Stimulated activated CD8-positive, alpha-beta memory T cell treated with anti-CD3 and anti-CD28 coated beads, Interleukin-12 subunit alpha, Interleukin-12 subunit beta, amount 100 ng/mL, for 4 hours (primary cell): ENCODE results near the gene IGF2BP3.

Experiments
- DNase-seq: peaks from one replicate; pipeline ENCODE4 v3.0.0-alpha.2; 2020; ENCODE audit warnings: low read depth

Gene IGF2BP3

DNA sequence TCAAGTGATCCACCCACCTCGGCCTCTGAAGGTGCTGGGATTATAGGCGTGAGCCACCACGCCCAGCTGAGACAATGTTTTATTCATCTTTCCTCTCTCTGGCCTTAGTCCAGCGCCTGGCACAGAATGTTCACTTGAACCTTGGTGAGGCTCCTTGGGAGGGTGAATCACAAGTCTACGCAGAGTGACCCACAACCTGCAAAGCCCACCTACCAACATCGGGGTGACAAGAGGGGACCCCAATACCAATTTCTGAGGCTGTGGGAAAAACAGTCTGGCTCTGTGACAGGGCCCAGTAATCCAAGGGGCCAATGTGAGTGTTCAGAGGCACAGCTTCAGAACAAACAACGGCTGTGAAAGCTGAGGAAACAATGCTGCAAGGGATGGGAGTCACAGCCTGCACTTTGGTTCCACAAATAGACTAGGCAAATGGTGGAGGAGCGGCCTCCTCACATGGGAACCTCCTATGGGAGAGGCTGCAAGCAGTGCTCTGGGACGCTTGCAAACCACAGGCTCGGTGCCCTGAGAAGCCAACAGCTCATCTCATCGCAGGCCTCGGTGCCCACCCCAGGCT, 176.7 kb downstream of the IGF2BP3 start:
- no peak for DNase-seq

DNA sequence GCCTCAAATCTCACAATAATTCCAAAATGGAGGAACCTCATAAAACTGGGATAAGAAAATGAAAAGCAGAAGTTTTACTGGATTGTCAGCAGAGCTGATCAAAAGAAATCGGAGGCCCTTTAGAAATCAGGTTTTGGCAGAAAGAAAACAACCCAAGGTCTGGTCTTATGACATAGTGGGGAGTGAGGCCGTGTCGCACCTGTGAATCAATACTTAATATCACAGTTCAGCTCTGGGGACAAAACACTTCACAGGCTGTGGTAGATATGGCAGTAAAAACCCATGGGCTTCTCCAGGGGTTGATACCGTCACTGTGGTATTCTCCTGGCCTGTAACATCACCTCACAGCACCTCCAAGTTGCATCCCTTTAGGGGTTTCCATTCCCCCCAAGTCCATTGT, 177.7 kb downstream of the IGF2BP3 start:
- no peak for DNase-seq

DNA sequence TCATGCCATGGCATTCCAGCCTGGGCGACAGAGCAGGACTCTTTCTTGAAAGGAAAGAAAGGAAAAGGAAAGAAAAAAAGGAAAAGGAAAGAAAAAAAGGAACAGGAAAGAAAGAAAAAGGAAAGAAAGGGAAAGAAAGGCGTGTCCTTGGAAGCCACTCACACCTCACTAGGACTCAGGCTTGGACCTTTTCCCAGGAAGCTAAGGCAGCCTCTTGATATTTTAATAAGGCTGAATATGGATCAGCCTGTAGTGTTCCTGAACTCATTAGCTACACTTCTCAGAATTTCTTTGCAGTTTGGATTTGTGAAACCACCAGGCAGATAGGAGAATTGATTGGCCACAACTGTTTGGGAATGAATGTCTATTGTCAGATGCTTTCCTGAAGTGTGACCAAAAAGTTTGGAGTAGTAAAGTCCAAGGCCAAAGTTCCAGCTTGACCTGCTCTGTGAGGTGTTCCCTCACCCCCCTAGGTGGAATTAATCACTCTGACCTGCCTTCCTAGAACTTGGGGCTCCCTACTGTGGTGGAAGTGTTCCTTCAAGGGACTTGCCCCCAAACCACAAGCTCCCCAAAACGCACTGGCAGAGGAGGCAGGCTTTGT, 178.2 kb downstream of the IGF2BP3 start:
- DNase-seq = no peak

DNA sequence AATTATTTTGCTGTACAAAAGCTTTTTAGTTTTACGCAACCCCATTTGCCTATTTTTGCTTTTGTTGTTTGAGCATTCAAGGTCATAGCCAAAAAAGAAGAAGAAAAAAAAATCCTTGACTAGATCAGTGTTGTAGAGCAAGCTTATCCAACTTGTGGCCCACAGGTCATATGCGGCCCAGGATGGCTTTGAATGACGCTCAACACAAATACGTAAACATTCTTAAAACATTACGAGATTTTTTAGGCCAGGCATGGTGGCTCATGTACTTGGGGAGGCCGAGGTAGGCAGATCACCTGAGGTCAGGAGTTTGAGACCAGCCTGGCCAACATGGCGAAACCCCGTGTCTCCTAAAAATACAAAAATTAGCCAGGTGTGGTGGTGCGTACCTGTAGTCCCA, 179.3 kb downstream of the IGF2BP3 start:
- no peak for DNase-seq

DNA sequence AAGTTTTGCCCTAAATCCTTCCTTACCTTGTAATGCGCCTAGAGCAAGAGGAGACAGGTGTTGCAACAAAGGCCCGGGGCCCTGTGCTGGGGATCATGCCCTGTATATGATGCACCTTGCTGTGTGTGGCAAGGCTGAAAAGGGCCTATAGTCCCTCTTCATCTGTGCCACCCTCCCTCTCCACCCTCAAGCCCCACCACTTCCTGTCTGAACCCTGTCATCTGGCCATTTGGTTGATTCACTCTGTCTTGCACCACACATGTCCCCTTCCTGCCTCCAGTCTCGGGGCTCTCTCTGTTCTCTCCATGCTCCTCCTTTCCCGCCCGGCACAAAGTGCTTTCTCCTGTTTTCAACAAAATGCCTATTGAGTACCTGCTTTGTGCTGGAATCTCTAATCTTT, 182.7 kb downstream of the IGF2BP3 start:
- DNase-seq = no peak

DNA sequence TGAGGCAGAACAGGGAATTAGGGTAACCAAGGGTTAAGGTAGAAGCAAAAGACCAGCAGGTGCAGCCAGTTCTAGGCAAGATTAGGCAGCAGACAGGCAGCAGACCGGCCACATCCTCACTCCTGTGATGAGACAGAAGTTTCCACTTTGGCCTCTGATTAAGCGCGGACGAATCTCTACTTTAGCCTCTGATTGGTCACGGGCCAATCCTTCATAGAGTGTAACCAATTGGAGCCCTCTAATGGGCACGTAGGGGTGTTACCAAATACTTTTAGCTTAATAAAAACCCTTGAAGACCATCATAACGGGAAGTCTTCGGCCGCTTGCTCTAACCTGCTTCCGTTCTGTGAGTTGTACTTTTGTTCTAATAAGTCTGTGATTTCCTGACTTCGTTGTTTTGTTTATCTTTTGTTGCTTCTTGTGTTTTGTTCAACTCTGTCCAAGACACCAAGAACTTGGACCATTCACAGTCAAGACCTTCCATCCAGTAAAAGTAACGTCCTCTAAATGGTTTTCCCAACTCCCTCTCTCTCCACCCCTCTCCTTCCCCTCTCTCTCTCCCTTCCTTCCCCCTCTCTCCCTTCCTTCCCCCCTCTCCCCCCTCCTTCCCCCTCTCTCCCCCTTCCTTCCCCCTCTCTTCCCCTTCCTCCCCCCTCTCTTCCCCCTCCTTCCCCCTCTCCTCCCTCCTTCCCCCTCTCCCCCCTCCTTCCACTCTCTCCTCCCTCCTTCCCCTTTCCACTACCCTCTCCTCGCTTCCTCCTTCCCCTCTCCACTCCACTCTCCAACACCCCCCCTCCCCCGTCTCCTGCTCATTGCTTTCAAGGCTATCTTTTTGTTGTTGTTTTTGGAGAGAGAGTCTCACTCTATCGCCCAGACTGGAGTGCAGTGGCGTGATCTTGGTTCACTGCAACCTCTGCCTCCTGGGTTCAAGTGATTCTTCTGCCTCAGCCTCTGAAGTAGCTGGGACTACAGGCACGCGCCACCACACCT, 184.3 kb downstream of the IGF2BP3 start:
- no peak for DNase-seq

DNA sequence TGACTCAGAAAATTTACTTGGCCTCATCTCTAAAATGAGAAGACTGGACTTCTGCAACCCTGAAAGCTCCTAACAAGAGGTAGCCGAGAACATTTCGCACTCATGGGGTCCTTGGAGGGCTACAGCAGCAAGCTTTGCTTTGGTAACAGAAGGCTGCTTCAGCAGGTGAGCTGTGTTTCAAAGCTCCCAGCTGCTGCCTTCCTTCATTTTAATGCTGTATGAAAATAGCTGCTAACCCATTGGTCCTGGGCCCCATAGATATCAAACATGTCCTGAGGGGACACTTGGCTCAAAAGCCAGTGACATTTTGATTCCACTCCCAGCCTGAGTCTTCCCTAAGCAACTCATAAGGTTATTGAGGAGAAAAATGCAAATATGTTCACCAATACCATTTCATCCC, 185.4 kb downstream of the IGF2BP3 start:
- DNase-seq = no peak

DNA sequence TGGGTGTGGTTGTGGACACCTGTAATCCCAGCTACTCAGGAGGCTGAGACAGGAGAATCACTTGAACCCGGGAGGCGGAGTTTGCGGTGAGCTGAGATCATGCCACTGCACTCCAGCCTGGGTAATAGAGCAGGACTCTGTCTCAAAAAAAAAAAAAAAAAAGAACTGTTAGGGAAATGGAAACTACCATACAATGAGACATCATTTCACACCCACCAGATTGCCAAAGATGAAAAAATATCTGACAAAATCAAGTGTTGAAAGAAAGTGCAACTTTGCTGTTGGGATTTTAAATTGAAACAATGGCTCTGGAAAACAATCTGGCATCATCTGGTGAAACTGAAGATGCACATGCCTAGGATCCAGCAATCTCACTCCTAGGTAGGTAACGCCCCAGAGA, 187.2 kb downstream of the IGF2BP3 start:
- no peak for DNase-seq

DNA sequence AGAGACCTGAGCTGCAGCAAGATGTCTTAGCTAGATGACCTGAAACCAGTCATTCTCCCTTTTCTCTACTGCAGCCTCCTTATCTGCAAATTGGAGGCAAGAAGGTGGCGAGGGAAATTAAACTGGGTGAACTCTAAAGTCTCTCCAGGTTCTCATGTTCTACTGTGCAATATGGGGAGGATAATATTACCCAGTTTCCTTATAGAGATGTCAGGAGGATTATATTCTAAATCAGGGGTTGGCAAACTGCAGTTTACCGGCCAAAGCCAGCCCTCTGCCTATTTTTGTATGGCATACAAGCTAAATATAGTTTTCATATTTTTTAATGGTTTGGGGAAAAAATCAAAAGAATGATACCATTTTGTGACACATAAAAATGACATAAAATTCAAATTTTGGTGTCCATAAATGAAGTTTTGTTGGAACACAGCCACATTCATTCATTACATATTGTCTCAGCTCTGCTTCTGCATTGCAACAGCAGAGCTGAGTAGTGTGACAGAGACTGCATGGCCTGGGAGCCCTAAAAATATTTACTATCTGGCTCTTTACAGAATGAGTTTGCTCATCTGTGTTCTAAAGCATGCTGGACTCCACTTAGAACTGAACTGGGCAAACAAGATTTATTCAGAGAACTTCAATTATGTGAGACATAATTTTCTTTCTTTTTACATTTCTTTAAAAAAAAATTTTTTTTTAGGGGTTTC, 190.3 kb downstream of the IGF2BP3 start:
- DNase-seq = no peak

DNA sequence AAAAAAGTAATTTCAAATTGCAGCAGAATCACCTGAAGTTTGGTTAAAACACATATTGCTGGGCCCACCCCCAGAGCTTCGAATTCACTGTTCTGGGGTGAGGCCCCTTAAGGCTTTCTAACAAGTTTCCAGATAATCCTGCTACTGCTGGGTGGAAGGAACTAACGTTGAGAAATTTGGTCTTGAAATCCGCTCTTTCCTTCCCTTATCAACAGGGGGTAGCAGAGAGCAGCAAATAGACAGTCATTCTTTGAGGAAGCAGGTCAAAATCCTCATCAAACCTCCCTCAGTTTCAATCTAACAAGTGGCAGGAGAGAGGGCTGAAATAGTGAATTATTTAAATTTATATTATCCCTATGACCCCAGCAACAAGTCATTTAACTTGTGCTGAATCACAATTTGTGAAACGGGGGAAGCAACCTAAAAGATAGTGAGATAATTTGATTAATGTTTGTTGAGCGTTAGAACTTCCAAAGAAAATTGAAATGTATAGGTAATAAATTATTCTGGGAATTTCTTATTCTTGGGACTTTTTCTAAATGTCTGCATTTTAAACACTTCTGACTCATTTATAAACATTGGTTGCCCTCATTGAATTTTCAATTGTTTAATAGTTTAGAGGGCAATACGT, 192.8 kb downstream of the IGF2BP3 start:
- no peak for DNase-seq

DNA sequence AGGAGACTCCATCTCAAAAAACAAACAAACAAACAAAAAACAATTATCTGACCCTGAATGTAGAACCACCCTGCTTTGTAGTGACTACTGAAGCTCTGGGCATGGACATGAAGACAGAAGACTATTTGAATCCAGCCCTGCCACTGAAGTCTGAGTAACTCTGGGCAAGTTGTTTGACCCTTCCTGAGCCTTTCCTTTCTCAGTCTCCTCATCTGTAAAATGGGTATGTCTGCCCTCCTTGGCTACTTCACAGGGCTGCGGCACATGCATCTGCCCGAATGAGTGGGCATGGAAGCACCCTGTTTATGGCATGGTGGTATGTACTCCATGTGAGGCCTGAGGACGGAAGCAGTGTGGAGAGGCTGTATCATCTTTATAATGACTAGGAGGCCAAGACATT, 193.3 kb downstream of the IGF2BP3 start:
- no peak for DNase-seq

DNA sequence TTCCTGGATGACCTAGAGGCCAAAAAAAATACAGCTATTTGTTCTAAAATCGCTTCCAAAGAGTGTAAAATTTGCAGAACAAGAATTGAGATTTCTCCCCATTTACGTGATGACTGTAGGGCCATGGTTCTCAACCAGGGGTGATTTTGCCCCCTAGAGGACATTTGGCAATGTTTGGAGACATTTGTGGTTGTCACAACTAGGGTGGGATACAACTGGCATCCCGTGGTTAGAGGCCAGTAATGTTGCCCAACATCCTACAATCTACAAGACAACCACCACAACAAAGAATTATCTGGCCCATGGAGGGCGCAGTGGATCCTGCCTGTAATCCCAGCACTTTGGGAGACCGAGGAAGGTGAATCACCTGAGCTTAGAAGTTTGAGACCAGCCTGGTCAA, 193.9 kb downstream of the IGF2BP3 start:
- no peak for DNase-seq

DNA sequence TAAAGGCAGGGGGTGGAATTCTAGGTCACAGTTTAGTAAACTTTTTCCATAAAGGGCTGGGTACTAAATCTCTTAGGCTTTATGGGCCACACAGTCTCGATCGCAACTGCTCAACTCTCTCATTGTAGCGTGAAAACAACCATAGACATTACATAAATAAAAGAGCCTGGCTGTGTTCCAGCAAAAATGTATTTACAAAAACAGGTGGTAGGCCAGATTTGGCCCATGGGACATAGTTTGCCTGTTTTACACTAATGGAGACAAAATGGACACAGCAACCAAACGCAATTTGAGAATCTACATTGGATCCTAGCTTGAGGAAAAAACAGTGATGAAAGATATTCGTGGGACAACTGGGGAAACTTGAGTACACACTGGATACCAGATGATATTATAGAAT, 194.4 kb downstream of the IGF2BP3 start:
- no peak for DNase-seq

DNA sequence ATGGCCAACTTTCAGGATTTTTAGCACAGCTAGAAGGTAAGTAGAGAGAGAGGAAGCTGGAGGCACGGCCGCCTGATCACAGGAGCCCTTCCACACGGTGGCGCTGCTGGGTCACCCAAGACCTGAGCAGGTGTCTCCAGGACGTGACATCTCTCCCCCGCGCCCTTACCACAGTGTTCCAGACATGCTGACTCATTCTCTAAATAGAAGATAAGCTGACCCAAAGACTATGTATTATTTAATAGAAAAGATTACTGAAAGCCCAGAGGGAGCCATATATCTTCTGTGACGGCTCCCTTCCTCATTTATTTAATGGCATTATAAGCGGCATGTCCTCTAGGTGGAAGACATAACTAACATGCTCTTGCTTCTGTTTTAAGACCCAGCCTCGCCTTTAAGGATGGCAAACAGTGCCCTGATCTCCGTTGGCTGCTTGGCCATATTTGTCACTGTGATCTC, 197.1 kb downstream of the IGF2BP3 start:
- peak; percentile 76 for DNase-seq

DNA sequence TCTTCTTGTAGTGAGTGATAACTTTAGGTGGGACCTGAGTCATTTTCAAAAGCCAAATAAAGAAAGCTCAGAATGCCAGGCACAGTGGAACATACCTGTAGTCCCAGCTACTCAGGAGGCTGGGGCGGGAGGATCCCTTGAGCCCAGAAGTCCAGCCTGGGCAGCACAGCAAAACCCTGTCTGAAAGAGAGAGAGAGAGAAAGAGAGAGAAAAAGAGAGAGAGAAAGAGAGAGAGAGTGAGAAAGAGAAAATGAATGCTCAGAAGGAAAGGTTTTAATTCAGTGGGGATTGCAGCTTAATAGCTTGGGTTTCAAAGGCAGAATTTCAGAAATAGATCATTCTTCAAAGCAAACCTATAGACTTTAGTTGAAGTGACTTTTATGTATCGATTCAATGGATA, 198.0 kb downstream of the IGF2BP3 start:
- DNase-seq = no peak

DNA sequence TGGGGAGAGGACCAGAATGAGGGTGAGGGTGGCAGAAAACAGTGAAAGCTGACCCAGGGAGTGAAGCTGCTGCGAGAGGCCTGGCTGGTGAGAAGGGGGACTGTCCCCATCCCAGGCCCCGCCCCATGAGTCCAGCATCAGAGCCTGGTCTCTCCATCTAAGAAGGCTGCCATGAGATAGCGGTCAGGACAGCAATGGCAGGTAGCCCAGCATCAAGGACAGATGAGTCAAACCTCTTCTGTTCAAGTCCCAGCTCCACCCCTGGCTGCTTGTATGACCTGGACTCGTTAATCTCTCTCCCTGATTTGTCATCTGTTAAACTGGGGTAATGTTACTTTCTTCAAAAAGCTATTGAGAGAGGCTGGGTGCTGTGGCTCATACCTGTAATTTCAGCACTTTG, 201.5 kb downstream of the IGF2BP3 start:
- no peak for DNase-seq

DNA sequence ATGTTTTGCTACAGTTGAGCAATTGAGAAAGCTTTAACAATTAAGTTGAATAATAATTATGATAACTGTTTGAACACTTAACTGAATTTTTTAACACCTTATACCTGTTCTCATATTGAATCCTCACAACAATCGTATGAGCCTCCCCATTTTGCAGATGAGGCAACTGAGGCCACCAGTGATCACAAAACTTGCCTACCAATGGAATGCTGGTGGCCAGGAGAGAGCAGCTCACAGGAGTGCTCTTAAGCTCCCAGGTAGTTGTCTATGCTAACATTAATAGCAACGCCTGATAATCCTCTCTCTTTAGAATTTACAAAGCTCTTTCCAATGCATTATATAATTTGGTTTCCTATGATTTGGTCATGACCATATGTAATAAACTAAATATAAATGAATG, 202.1 kb downstream of the IGF2BP3 start:
- no peak for DNase-seq

DNA sequence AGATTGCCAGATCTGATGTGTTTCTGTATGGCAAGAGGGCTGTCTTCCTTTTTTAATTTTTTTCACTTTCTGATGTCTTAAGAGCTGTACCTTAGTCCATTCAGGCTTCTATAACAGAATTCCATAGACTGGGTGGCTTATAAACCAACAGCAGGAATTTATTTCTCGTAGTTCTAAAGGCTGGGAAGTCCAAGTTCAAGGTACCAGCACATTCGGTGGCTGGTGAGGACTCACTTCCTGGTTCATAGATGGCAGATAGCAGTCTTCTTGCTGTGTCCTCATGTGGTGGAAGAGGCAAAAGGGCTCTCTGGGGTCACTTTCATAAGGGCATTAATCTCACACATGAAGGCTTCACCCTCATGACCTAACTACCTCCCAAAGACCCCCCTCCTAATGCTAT, 202.9 kb downstream of the IGF2BP3 start:
- DNase-seq = no peak

DNA sequence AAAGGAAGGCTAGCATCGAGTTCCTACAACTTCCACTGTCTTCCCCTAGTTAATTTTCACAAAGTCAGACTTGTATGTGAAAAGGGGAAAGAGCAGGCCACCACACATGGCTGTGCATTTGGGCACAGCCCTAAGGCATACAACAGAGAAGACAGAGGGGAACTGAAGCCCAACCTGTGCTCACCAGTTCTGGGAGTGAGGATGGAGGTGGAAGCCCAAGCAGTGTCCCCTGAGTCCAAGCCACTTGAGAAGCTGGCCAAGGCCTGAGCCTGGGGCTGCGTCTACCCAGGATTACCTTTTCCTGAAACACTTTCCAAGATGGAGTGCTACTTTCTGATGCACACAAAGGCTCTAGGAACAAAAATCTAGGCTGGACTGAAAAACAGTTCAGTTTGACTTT, 203.4 kb downstream of the IGF2BP3 start:
- DNase-seq = no peak

DNA sequence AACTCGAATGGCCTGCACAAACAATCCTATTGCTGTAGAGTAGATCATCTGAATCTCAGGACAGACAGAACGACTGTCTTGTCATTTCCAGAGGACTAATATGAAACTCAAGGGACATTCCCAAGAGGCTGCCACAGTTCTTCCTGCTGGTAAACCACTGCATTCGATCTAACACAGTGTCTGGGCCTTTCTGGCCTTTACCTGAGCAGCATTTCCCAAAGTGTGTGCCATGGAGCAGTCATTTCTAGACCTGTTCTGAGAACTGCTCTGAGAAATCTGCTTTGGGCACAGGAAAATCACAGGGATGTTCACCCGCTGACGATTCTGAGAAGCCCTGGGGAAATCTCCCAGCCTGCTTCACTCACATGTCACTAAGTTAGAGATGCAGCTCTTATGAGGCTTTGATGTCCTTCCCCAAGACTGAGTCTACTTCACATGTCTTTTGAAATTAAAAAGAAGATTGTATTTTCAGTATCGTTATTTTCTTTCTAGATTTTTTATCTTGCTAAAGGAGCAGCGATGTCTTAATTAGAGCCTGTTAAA, 205.3 kb downstream of the IGF2BP3 start:
- DNase-seq = no peak

DNA sequence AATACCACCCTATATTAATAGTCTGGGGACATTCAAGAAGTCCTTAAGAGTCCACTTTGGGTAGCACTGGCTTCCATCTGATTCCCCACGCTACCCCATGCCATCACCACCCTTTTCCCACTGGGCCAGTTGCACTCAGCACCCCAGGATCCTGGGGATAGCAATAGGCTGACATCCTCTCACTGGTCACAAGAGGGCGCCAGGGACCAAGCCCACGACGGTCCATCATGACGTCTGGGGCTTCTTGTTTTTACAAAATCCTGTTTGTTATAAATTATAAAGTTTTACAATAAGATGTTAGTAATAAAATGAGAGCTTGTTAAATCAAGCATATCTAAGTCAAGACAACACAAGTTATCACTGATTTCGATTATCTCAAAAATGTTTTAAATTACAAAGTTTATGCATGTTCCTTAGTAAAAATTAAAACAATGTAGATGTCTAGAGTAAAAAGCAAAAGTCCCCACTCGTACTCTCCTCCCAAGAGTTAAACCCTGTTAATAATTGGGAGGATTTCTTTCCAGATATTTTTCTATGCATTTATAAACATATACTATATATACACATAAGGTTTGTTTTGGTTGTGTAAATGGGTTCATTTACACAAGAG, 208.3 kb downstream of the IGF2BP3 start:
- DNase-seq = no peak
